Aorta (tissue), 5 donors: Measurements from ENCODE around the gene TMC1. TPM values are rescaled to one million over a fixed set of nuclear protein-coding genes. Genes with fewer than 3 reads are reported as not detected.
"Not testable (repeated sequence)": the region's sequence is repeated elsewhere in the genome, so short reads cannot be mapped to it uniquely, and the experiment has no call there.

Experiments
- ATAC-seq: fragments of 200-7000 bp; cut with Tn5 transposase; one replicate; pipeline ENCODE4 v1.9.1; 2022; ENCODE audit warnings: moderate library complexity; ENCODE audit not compliant: low FRiP score
- DNase-seq, 2 donors: peaks; one replicate each; pipeline ENCODE4 v3.0.0-alpha.2; 2020
- H3K27ac ChIP-seq, 2 donors: one replicate each; pipeline ENCODE4 v1.5.1; 2013; ENCODE audit warnings: low read length in 2 of 2, mild to moderate bottlenecking in 2 of 2, moderate library complexity in 2 of 2, control low read depth in 1 of 2, inconsistent platforms in 1 of 2, low read depth in 1 of 2
- H3K27me3 ChIP-seq, 2 donors: one replicate each; pipeline ENCODE4 v1.6.1; 2013; ENCODE audit warnings: control low read depth in 1 of 2, low read length in 1 of 2, mild to moderate bottlenecking in 1 of 2, moderate library complexity in 1 of 2; ENCODE audit not compliant: insufficient read depth in 2 of 2, control insufficient read depth in 1 of 2
- H3K36me3 ChIP-seq, 2 donors: one replicate each; pipeline ENCODE4 v1.6.1; 2013; ENCODE audit warnings: control low read depth in 1 of 2, low read length in 1 of 2, mild to moderate bottlenecking in 1 of 2; ENCODE audit not compliant: insufficient read depth in 2 of 2, control insufficient read depth in 1 of 2
- H3K4me1 ChIP-seq, 2 donors: one replicate each; pipeline ENCODE4 v1.6.1; 2013; ENCODE audit warnings: low read length in 2 of 2, control low read depth in 1 of 2, mild to moderate bottlenecking in 1 of 2, moderate library complexity in 1 of 2; ENCODE audit not compliant: insufficient read depth in 2 of 2, control insufficient read depth in 1 of 2
- H3K4me3 ChIP-seq, 2 donors: one replicate each; pipeline ENCODE4 v1.5.1; 2013; ENCODE audit warnings: low read length in 2 of 2, control low read depth in 1 of 2, mild to moderate bottlenecking in 1 of 2
- H3K9me3 ChIP-seq: one replicate; pipeline ENCODE4 v1.6.1; 2013; ENCODE audit warnings: mild to moderate bottlenecking, low read length; ENCODE audit not compliant: control insufficient read depth
- WGBS, 2 donors: extraction: QIAGEN DNeasy Blood & Tissue Kit; methylation state at CpG; one replicate each; pipeline ENCODE4 v1.1.7; 2013; 5-methylcytosine and 5-hydroxymethylcytosine counted together
- intact Hi-C, 2 donors: fragments of 100-400 bp; cut with DNase I; formaldehyde crosslinking; loops; one replicate each; pipeline versions ENCODE4 v1.14.2 to v1.15.0; 2022
- polyA plus RNA-seq, 2 donors: library from polyadenylated mRNA; stranded (reverse); fragments of 200-250 nt; gene quantifications; one replicate each; pipeline ENCODE4 v1.2.3, GENCODE V29; 2013
- total RNA-seq, 2 donors: library from RNA; stranded (reverse); fragmentation: NEBNext Ultra II Directional; extraction: Animal tissue kit (Norgen Biotek cat#: 25700); gene quantifications; one replicate each; pipeline ENCODE4 v1.2.1, GENCODE V29; 2021
- donor health status: healthy with polysubstance abuse.
- donor health status: Bipolar disorder and iron deficiency.
- donor health status: DM: no; HTN: no; CAD: no.
- donor health status: DM: no; HTN: no; CAD: no.
- donor health status: DM: yes; HTN: yes; CAD: no.

TMC1 gene
- total and polyA plus RNA-seq, 4 donors: 0.62 to 2.9 TPM; not detected in 2

DNA sequence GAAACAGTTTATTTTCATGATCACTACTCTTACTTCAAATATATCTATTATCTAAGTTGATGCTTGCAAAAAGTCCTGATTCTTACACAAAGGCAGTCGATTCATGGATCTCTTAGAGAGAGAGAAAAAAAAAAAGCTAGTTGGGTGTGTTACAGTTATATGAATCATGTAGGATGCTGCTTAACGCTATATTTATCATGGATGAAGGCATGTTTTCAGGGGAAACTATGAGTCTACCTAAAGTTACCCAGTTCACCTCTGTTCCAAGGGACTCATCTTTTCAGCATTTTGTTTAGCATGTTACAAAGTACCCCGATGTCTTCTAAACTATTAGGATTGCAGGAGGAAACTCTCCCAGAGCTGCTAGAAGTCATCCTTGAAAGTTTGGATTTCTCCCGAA is 13.5 kb downstream of the TMC1 start:
- Histone ChIP-seq H3K36me3 (no peaks in the 10 kb centered on the region), H3K9me3 (peaks cover 2% of the 10 kb centered on the region), H3K27ac (no peak overlapping the region), H3K4me3 (no peak overlapping the region), H3K4me1 (no peaks in the 10 kb centered on the region), H3K27me3 (no peaks in the 10 kb centered on the region)
- intact Hi-C loops: no loop called here
- 71 to 81% methylated on average over 4 of the region's 4 CpGs for WGBS, 2 donors
- ATAC-seq: no peak
- no peak for DNase-seq

- H3K4me1 ChIP-seq: no peaks in the 10 kb centered on the region
- no peaks in the 10 kb centered on the region for H3K27me3 ChIP-seq
- H3K27ac ChIP-seq: no peak overlapping the region
- ATAC-seq: no peak
- H3K36me3 ChIP-seq: no peaks in the 10 kb centered on the region
- intact Hi-C loops: no loop called here
- peaks cover 2% of the 10 kb centered on the region for H3K9me3 ChIP-seq
- DNase-seq: no peak
- no peak overlapping the region for H3K4me3 ChIP-seq
These were observed 15.7 kb downstream of the TMC1 start for GRCh38 chr9:72537011-72537545.

DNA sequence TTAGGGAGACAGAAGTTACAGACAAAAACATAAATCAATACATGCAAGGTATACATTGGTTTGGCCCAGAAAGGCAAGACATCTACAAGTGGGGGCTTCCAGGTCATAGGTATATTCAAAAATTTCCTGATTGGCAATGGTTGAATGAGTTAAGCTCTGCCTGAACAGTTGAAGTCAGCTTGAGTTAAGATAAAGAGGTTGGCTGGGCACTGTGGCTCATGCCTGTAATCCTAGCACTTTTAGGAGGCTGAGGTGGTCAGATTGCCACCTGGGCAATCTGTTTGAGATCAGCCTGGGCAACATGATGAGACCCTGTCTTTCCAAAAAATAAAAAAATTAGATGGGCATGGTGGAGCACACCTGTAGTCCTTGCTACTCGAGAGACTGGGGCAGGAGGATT is 16.3 kb downstream of the TMC1 start:
- peaks cover 2% of the 10 kb centered on the region for H3K9me3 ChIP-seq
- H3K27ac ChIP-seq: no peak overlapping the region
- intact Hi-C loops: no loop called here
- ATAC-seq: no peak
- no peaks in the 10 kb centered on the region for H3K36me3 ChIP-seq
- H3K4me3 ChIP-seq: no peak overlapping the region
- DNase-seq: no peak
- H3K27me3 ChIP-seq: no peaks in the 10 kb centered on the region
- 96 to 100% methylated on average over 1 of the region's 1 CpG for WGBS, 2 donors
- no peaks in the 10 kb centered on the region for H3K4me1 ChIP-seq

- 88 to 92% methylated on average over 4 of the region's 4 CpGs for WGBS, 2 donors
- DNase-seq (no peak), ATAC-seq (no peak)
- H3K4me1 ChIP-seq: no peaks in the 10 kb centered on the region
- H3K27me3 ChIP-seq: no peaks in the 10 kb centered on the region
- H3K4me3 ChIP-seq: no peak overlapping the region
- intact Hi-C loops: no loop called here
- peaks cover 2% of the 10 kb centered on the region for H3K9me3 ChIP-seq
- H3K27ac ChIP-seq: no peak overlapping the region
- H3K36me3 ChIP-seq: no peaks in the 10 kb centered on the region
These were observed 17.7 kb downstream of the TMC1 start for GRCh38 chr9:72538921-72539702.

GRCh38 chr9:72539824-72540347 is 18.5 kb downstream of the TMC1 start:
- ATAC-seq (no peak), DNase-seq (no peak)
- H3K9me3 ChIP-seq: peaks cover 2% of the 10 kb centered on the region
- H3K36me3 ChIP-seq: no peaks in the 10 kb centered on the region
- no peak overlapping the region for H3K4me3 ChIP-seq
- no peaks in the 10 kb centered on the region for H3K27me3 ChIP-seq
- no peaks in the 10 kb centered on the region for H3K4me1 ChIP-seq
- intact Hi-C loops: no loop called here
- H3K27ac ChIP-seq: no peak overlapping the region
- 90 to 94% methylated on average over 6 of the region's 6 CpGs for WGBS, 2 donors

GRCh38 chr9:72540348-72540873 is 19.0 kb downstream of the TMC1 start:
- H3K4me3 ChIP-seq: no peak overlapping the region
- intact Hi-C loops: no loop called here

DNA sequence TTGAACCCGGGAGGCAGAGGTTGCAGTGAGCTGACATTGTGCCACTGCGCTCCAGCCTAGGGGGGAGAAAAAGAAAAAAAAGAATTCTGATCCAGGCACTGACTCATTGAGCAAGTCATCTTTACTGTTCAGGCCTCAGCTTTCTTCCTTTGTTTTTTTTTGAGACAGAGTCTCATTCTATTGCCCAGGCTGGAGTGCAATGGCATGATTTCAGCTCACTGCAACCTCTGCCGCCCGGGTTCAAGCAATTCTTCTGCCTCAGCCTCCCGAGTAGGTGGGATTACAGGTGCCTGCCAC is 21.1 kb downstream of the TMC1 start:
- H3K27me3 ChIP-seq, H3K4me3 ChIP-seq, intact Hi-C loops, H3K4me1 ChIP-seq, H3K36me3 ChIP-seq, DNase-seq, ATAC-seq, H3K27ac ChIP-seq, H3K9me3 ChIP-seq: not testable (repeated sequence)
- 88 to 91% methylated on average over 5 of the region's 5 CpGs for WGBS, 2 donors

More at GRCh38 chr9:72540348-72540873, 19.0 kb downstream of the TMC1 start:
- H3K4me1 ChIP-seq: no peaks in the 10 kb centered on the region
- no peaks in the 10 kb centered on the region for H3K27me3 ChIP-seq
- WGBS, 2 donors: 26 to 41% methylated on average over 6 of the region's 6 CpGs
- H3K36me3 ChIP-seq: no peaks in the 10 kb centered on the region
- H3K9me3 ChIP-seq: peaks cover 2% of the 10 kb centered on the region
- no peak overlapping the region for H3K27ac ChIP-seq
- no peak for ATAC-seq
- no peak for DNase-seq

DNA sequence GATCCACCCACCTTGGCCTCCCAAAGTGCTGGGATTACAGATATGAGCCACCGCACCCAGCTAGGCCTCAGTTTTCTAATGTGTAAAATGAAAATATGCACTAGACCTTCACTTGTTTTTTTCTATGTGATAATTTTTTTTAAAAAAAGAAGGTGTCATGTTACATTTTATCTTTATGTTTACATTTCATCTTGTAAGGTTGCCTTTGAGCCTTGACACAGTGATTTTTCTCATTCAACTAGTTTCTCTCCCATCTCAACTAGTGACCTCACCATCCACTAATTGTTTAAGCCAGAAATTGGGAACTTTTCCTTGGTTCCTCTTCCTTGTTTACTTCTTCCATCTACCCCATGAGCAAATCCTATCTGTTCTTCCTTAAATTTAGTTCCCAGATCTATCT is 21.5 kb downstream of the TMC1 start:
- Histone ChIP-seq H3K4me3 (no peak overlapping the region), H3K36me3 (no peaks in the 10 kb centered on the region), H3K27me3 (no peaks in the 10 kb centered on the region), H3K27ac (no peak overlapping the region), H3K9me3 (no peaks in the 10 kb centered on the region), H3K4me1 (no peaks in the 10 kb centered on the region)
- no peak for ATAC-seq
- intact Hi-C loops: no loop called here
- DNase-seq: no peak
- WGBS, 2 donors: 95 to 96% methylated on average over 1 of the region's 1 CpG

- H3K27ac ChIP-seq: no peak overlapping the region
- H3K4me1 ChIP-seq: no peaks in the 10 kb centered on the region
- intact Hi-C loops: no loop called here
- ATAC-seq: no peak
- H3K9me3 ChIP-seq: no peaks in the 10 kb centered on the region
- DNase-seq: no peak
- H3K27me3 ChIP-seq: no peaks in the 10 kb centered on the region
- no peak overlapping the region for H3K4me3 ChIP-seq
- WGBS, 2 donors: 89% methylated on average over 2 of the region's 2 CpGs
- no peaks in the 10 kb centered on the region for H3K36me3 ChIP-seq
These were observed 29.9 kb downstream of the TMC1 start for GRCh38 chr9:72551306-72551705.
